T-helper 2 cell (primary cell): ENCODE measurements around the gene HINFP.
A peak's percentile ranks its signal among the peaks of the same experiment; 100 is the strongest.
"Not testable (repeated sequence)": the region's sequence is repeated elsewhere in the genome, so short reads cannot be mapped to it uniquely, and the experiment has no call there.

Experiments used
- DNase-seq, 5 experiments: peaks; one replicate each; pipeline versions ENCODE4 v3.0.0 to v3.0.0-alpha.2; 2012 to 2022

Gene HINFP

GRCh38 chr11:119156496-119156895 is 35.1 kb downstream of the HINFP start:
- no peak for DNase-seq

GRCh38 chr11:119157063-119157462 is 35.7 kb downstream of the HINFP start:
- no peak for DNase-seq

GRCh38 chr11:119158467-119158866 is 37.1 kb downstream of the HINFP start:
- no peak for DNase-seq

GRCh38 chr11:119160151-119160550 is 38.8 kb downstream of the HINFP start:
- no peak for DNase-seq

- no peak for DNase-seq
These were observed 40.5 kb downstream of the HINFP start for GRCh38 chr11:119161871-119162270.

GRCh38 chr11:119166368-119167076 is 45.1 kb downstream of the HINFP start:
- no peak for DNase-seq

- not testable (repeated sequence) for DNase-seq
These were observed 45.7 kb downstream of the HINFP start for GRCh38 chr11:119167077-119167458.

GRCh38 chr11:119167933-119168332 is 46.6 kb downstream of the HINFP start:
- DNase-seq: no peak

- DNase-seq: peak; percentile 64 to 92 (median 76)
These were observed 47.3 kb downstream of the HINFP start, which contains the start of gene NLRX1 for GRCh38 chr11:119168471-119169281. NLRX1 (plus strand) TSS chr11:119168725; CDS start chr11:119171404, 2,679 bp downstream.

GRCh38 chr11:119169282-119169719 is 47.9 kb downstream of the HINFP start:
- DNase-seq: peak in 2 of 5 experiments; percentile 5 to 68

- no peak for DNase-seq
These were observed 51.1 kb downstream of the HINFP start for GRCh38 chr11:119172513-119172912.

- DNase-seq: no peak
These were observed 52.1 kb downstream of the HINFP start for GRCh38 chr11:119173453-119173852.

GRCh38 chr11:119175493-119176077 is 54.2 kb downstream of the HINFP start:
- DNase-seq: no peak

GRCh38 chr11:119178166-119178680 is 56.8 kb downstream of the HINFP start:
- DNase-seq: no peak

- no peak for DNase-seq
These were observed 58.0 kb downstream of the HINFP start for GRCh38 chr11:119179342-119179741.

GRCh38 chr11:119179983-119180382 is 58.6 kb downstream of the HINFP start:
- no peak for DNase-seq

- no peak for DNase-seq
These were observed 59.6 kb downstream of the HINFP start for GRCh38 chr11:119180729-119181676.

- no peak for DNase-seq
These were observed 60.5 kb downstream of the HINFP start for GRCh38 chr11:119181677-119182412.

- DNase-seq: not testable (repeated sequence)
These were observed 63.0 kb downstream of the HINFP start for GRCh38 chr11:119184399-119184798.
